Fibroblast of lung (primary cell): Measurements from ENCODE around the gene HIP1. TPM values are rescaled to one million over a fixed set of nuclear protein-coding genes. Genes with fewer than 3 reads are reported as not detected.

Experiments used
- DNase-seq, 2 donors: peaks; one replicate each; pipeline versions ENCODE4 v3.0.0 to v3.0.0-alpha.2; 2010; ENCODE audit warnings: low read depth in 2 of 2
- H2AFZ ChIP-seq: 2 replicates; pipeline ENCODE4 v1.5.1; 2012; ENCODE audit warnings: low read length, control low read depth, inconsistent platforms
- H3K27ac ChIP-seq: 2 replicates; pipeline ENCODE4 v1.5.1; 2011; ENCODE audit warnings: low read length, control low read depth; ENCODE audit not compliant: insufficient read depth
- H3K27me3 ChIP-seq: 2 replicates; pipeline ENCODE4 v1.5.1; 2011; ENCODE audit warnings: mild to moderate bottlenecking, low read length; ENCODE audit not compliant: control insufficient read depth, insufficient read depth
- H3K36me3 ChIP-seq: 2 replicates; pipeline ENCODE4 v1.5.1; 2011; ENCODE audit warnings: low read length; ENCODE audit not compliant: control insufficient read depth, insufficient read depth
- H3K4me1 ChIP-seq: 2 replicates; pipeline ENCODE4 v1.5.1; 2011; ENCODE audit warnings: low read length; ENCODE audit not compliant: control insufficient read depth, insufficient read depth; ENCODE audit errors: extremely low read depth
- H3K4me2 ChIP-seq: 2 replicates; pipeline ENCODE4 v1.5.1; 2011; ENCODE audit warnings: low read length, control low read depth; ENCODE audit not compliant: insufficient read depth; ENCODE audit errors: extremely low read depth
- H3K4me3 ChIP-seq, 4 experiments: fragments of 200-600 bp in 1 of 4; sonication (generic) in 1 of 4; replicated peaks in 1 of 4; 2 replicates each; pipeline ENCODE4 v1.5.1; 2011 to 2016; ENCODE audit warnings: low read length in 4 of 4, low read depth in 3 of 4, mild to moderate bottlenecking in 3 of 4, control low read depth in 2 of 4, inconsistent platforms in 1 of 4, mixed read lengths in 1 of 4; ENCODE audit not compliant: insufficient read depth in 1 of 4; ENCODE audit errors: control extremely low read depth in 1 of 4
- H3K79me2 ChIP-seq: 2 replicates; pipeline ENCODE4 v1.5.1; 2012; ENCODE audit warnings: mild to moderate bottlenecking, low read length, inconsistent platforms; ENCODE audit not compliant: control insufficient read depth, insufficient read depth
- H3K9ac ChIP-seq: 2 replicates; pipeline ENCODE4 v1.5.1; 2011; ENCODE audit warnings: mild to moderate bottlenecking, low read length, control low read depth; ENCODE audit not compliant: insufficient read depth
- H3K9me3 ChIP-seq: 2 replicates; pipeline ENCODE4 v1.5.1; 2012; ENCODE audit warnings: low read depth, low read length; ENCODE audit not compliant: control insufficient read depth, insufficient read depth
- H4K20me1 ChIP-seq: 2 replicates; pipeline ENCODE4 v1.5.1; 2011; ENCODE audit warnings: low read length; ENCODE audit not compliant: control insufficient read depth, insufficient read depth; ENCODE audit errors: extremely low read depth
- EZH2 ChIP-seq: IDR thresholded peaks from 2 replicates; pipeline ENCODE4 v1.5.1; 2012; ENCODE audit warnings: low read length, control low read depth, mild to moderate bottlenecking; ENCODE audit errors: missing control alignments
- polyA plus RNA-seq, 2 donors: library from polyadenylated mRNA; depleted of rRNA in 1 of 2; stranded (reverse) in 1 of 2; unstranded in 1 of 2; fragments of >200 nt; gene quantifications; 2 replicates each; pipeline ENCODE4 v1.2.1, GENCODE V29; 2011 to 2012; ENCODE audit warnings: missing spikeins in 1 of 2
- total RNA-seq: library from RNA; depleted of rRNA; stranded (reverse); fragments of >200 nt; gene quantifications from 2 replicates; pipeline ENCODE4 v1.2.1, GENCODE V29; 2014
- TF ChIP-seq, protein P1 (sequence below), 2 donors: IDR thresholded peaks in 1 of 2; conservative IDR thresholded peaks in 1 of 2; 1 replicate in 1 of 2; 2 replicates in 1 of 2; pipeline ENCODE4 v1.5.1; 2011 to 2012; ENCODE audit warnings: low read length in 2 of 2, control low read depth in 1 of 2, inconsistent platforms in 1 of 2, low read depth in 1 of 2, mild to moderate bottlenecking in 1 of 2

The HIP1 gene
- total and polyA plus RNA-seq, 2 donors (not counting 1 experiment from before 2014, with no cell fraction given), result 27.2 to 31.3 TPM

DNA sequence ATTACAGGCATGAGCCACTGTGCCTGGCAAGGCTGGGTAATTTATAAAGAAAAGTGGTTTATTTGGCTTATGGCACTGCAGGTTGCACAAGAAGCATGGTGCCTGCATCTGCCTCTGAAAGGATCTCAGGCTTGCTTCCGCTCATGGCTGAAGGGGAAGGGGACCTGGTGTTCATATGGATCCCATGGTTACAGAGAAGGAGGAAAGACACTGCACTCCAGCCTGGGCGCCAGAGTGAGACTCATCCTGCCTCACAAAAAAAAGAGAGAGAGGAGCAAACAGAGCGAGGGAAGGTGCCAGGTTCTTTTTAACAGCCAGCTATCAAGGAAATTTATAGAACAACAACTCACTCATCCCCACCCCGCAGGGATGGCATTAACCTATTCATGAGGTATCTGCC, 36.2 kb downstream of the HIP1 start:
- H3K4me1 ChIP-seq, result no peaks in the 10 kb centered on the region
- H3K27me3 ChIP-seq, result no peaks in the 10 kb centered on the region
- H3K9me3 ChIP-seq, result no peaks in the 10 kb centered on the region
- no peak overlapping the region for H3K4me2 ChIP-seq
- no peaks in the 10 kb centered on the region for H4K20me1 ChIP-seq
- no peak for DNase-seq
- no peak overlapping the region for H2AFZ ChIP-seq
- no peak overlapping the region for H3K4me3 ChIP-seq
- H3K79me2 ChIP-seq, result no peaks in the 10 kb centered on the region
- H3K36me3 ChIP-seq, result peaks cover 2% of the 10 kb centered on the region
- H3K27ac ChIP-seq, result no peak overlapping the region
- H3K9ac ChIP-seq, result no peak overlapping the region
- TF ChIP-seq EZH2, result no peak
- TF ChIP-seq, protein P1, sequence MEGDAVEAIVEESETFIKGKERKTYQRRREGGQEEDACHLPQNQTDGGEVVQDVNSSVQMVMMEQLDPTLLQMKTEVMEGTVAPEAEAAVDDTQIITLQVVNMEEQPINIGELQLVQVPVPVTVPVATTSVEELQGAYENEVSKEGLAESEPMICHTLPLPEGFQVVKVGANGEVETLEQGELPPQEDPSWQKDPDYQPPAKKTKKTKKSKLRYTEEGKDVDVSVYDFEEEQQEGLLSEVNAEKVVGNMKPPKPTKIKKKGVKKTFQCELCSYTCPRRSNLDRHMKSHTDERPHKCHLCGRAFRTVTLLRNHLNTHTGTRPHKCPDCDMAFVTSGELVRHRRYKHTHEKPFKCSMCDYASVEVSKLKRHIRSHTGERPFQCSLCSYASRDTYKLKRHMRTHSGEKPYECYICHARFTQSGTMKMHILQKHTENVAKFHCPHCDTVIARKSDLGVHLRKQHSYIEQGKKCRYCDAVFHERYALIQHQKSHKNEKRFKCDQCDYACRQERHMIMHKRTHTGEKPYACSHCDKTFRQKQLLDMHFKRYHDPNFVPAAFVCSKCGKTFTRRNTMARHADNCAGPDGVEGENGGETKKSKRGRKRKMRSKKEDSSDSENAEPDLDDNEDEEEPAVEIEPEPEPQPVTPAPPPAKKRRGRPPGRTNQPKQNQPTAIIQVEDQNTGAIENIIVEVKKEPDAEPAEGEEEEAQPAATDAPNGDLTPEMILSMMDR (conservative IDR thresholded peaks at IDR 0.05 in 1 of 2, IDR thresholded peaks at IDR 0.05 in 1 of 2; ENCODE audit: low read depth in 1 of 2, low read length in 2 of 2), result no peak

DNA sequence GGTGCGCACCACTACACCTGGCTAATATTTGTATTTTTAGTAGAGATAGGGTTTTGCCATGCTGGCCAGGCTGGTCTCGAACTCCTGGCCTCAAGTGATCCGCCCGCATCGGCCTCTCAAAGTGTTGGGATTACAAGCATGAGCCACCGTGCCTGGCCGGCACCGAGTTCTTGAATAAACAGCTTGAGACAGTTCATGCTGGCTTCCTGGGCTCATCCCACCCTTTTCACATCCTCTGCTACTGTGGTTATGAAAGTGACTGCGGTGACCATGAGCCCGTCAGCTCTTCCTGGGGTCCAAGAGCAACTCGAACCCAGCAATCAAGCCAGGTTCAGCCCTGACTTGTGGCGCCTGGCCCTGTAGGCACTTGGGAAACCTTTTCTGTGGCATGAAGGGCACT, 38.7 kb downstream of the HIP1 start:
- H3K79me2 ChIP-seq, result no peaks in the 10 kb centered on the region
- no peak overlapping the region for H3K4me2 ChIP-seq
- DNase-seq, result no peak
- no peaks in the 10 kb centered on the region for H3K4me1 ChIP-seq
- no peak overlapping the region for H3K4me3 ChIP-seq
- peaks cover 2% of the 10 kb centered on the region for H3K36me3 ChIP-seq
- no peaks in the 10 kb centered on the region for H3K9me3 ChIP-seq
- H3K9ac ChIP-seq, result no peak overlapping the region
- TF ChIP-seq EZH2, result no peak
- TF ChIP-seq, protein P1 (conservative IDR thresholded peaks at IDR 0.05 in 1 of 2, IDR thresholded peaks at IDR 0.05 in 1 of 2; ENCODE audit: low read depth in 1 of 2, low read length in 2 of 2), result no peak
- no peak overlapping the region for H3K27ac ChIP-seq
- no peaks in the 10 kb centered on the region for H4K20me1 ChIP-seq
- no peak overlapping the region for H2AFZ ChIP-seq
- H3K27me3 ChIP-seq, result no peaks in the 10 kb centered on the region

DNA sequence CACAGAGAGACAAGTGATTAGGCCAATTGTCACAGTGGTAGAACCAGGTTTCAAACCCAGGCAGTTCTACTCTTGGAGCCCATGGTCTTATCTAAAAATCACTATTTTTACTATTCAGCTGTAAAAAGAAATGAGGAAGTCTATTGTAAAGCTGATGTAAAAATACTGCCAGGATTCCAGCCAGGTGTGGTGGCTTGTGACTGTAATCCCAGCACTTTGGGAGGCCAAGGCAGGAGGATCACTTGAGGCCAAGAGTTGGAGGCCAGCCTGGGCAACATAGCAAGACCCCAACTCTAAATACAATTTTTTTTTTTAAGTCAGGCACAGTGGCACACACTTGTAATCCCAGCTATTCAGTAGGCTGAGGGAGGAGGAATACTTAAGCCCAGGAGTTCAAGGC, 40.4 kb downstream of the HIP1 start:
- H3K4me3 ChIP-seq, result no peak overlapping the region
- H3K9ac ChIP-seq, result no peak overlapping the region
- no peak for TF ChIP-seq EZH2
- TF ChIP-seq, protein P1 (conservative IDR thresholded peaks at IDR 0.05 in 1 of 2, IDR thresholded peaks at IDR 0.05 in 1 of 2; ENCODE audit: low read depth in 1 of 2, low read length in 2 of 2), result no peak
- H4K20me1 ChIP-seq, result no peaks in the 10 kb centered on the region
- DNase-seq, result no peak
- no peak overlapping the region for H2AFZ ChIP-seq
- H3K9me3 ChIP-seq, result no peaks in the 10 kb centered on the region
- no peak overlapping the region for H3K4me2 ChIP-seq
- H3K27ac ChIP-seq, result no peak overlapping the region
- peaks cover 2% of the 10 kb centered on the region for H3K36me3 ChIP-seq
- H3K27me3 ChIP-seq, result no peaks in the 10 kb centered on the region
- no peaks in the 10 kb centered on the region for H3K79me2 ChIP-seq
- H3K4me1 ChIP-seq, result no peaks in the 10 kb centered on the region
